Natural killer cell (primary cell): ENCODE results near the gene KAZN. TPM values are rescaled to one million over a fixed set of nuclear protein-coding genes. Genes with fewer than 3 reads are reported as not detected.

ENCODE experiments used
- ATAC-seq, 3 donors: fragments of 150-1000 bp in 2 of 3; fragments of 200-7000 bp in 1 of 3; cut with Tn5 transposase; 1 replicate in 1 of 3; 2 replicates in 2 of 3; pipeline ENCODE4 v1.10.0; 2021; ENCODE audit warnings: mild to moderate bottlenecking in 2 of 3, moderate library complexity in 2 of 3
- DNase-seq, 2 donors: peaks; one replicate each; pipeline versions ENCODE4 v3.0.0 to v3.0.0-alpha.2; 2013 to 2021; ENCODE audit warnings: mixed read lengths in 1 of 2
- H3K27ac ChIP-seq: one replicate; pipeline ENCODE4 v1.5.1; 2013; ENCODE audit warnings: mild to moderate bottlenecking, low read length
- H3K27me3 ChIP-seq: one replicate; pipeline ENCODE4 v1.6.1; 2013; ENCODE audit warnings: low read length; ENCODE audit not compliant: control insufficient read depth, insufficient read depth
- H3K36me3 ChIP-seq: one replicate; pipeline ENCODE4 v1.6.1; 2013; ENCODE audit warnings: low read length; ENCODE audit not compliant: control insufficient read depth, insufficient read depth
- H3K4me1 ChIP-seq: one replicate; pipeline ENCODE4 v1.6.1; 2013; ENCODE audit warnings: low read length; ENCODE audit not compliant: control insufficient read depth, insufficient read depth
- H3K4me3 ChIP-seq: one replicate; pipeline ENCODE4 v1.5.1; 2013; ENCODE audit warnings: low read length
- H3K9me3 ChIP-seq: one replicate; pipeline ENCODE4 v1.6.1; 2013; ENCODE audit warnings: low read length; ENCODE audit not compliant: control insufficient read depth, insufficient read depth
- H3K27ac Mint-ChIP-seq, 2 donors: one replicate each; pipeline ENCODE4 v1.8.0; 2022; ENCODE audit warnings: mild to moderate bottlenecking in 2 of 2, mixed read lengths in 2 of 2, moderate library complexity in 1 of 2
- H3K27me3 Mint-ChIP-seq, 2 donors: one replicate each; pipeline ENCODE4 v1.8.0; 2022; ENCODE audit warnings: low read depth in 2 of 2, mixed read lengths in 2 of 2
- H3K36me3 Mint-ChIP-seq: one replicate; pipeline ENCODE4 v1.8.0; 2022; ENCODE audit warnings: mixed read lengths
- H3K4me1 Mint-ChIP-seq, 2 donors: one replicate each; pipeline ENCODE4 v1.8.0; 2022; ENCODE audit warnings: mixed read lengths in 2 of 2
- H3K4me3 Mint-ChIP-seq: one replicate; pipeline ENCODE4 v1.8.0; 2022; ENCODE audit warnings: mild to moderate bottlenecking, moderate library complexity, mixed read lengths
- H3K9me3 Mint-ChIP-seq, 2 donors: one replicate each; pipeline ENCODE4 v1.8.0; 2022; ENCODE audit warnings: mixed read lengths in 2 of 2
- CTCF ChIP-seq: fragments of 200-600 bp; IDR thresholded peaks from one replicate; pipeline ENCODE4 v1.8.0; 2022; ENCODE audit warnings: antibody characterized with exemption
- WGBS: methylation state at CpG from one replicate; pipeline ENCODE4 v1.1.7; 2013; ENCODE audit warnings: missing lambda C conversion rate; ENCODE audit not compliant: insufficient coverage; 5-methylcytosine and 5-hydroxymethylcytosine counted together
- intact Hi-C: fragments of 100-400 bp; cut with micrococcal nuclease; formaldehyde crosslinking; loops from one replicate; pipeline ENCODE4 v1.14.2; 2022
- total RNA-seq, 4 donors: library from RNA; stranded (reverse); fragments of 120-200 nt in 1 of 4; gene quantifications; one replicate each; pipeline versions ENCODE4 v1.2.3 to v1.2.4, GENCODE V29; 2013 to 2022

KAZN gene
- total RNA-seq, 3 donors from 2014 or later (not counting 1 experiment from before 2014, with no cell fraction given) = 1.2 to 2.0 (median 1.7) TPM

- Mint-ChIP-seq H3K36me3 (peaks cover 1% of the 10 kb centered on the region), H3K4me1 (no peaks in the 10 kb centered on the region), H3K27ac (no peak overlapping the region), H3K27me3 (peaks cover 0 to 4% of the 10 kb centered on the region in 2 donors), H3K4me3 (no peak overlapping the region), H3K9me3 (peaks cover 0 to under 1% of the 10 kb centered on the region in 2 donors)
- WGBS = 81% methylated on average over 7 of the region's 10 CpGs
- Histone ChIP-seq H3K4me1 (no peaks in the 10 kb centered on the region), H3K4me3 (no peak overlapping the region), H3K27ac (no peak overlapping the region), H3K27me3 (no peaks in the 10 kb centered on the region), H3K36me3 (no peaks in the 10 kb centered on the region), H3K9me3 (peaks cover 3% of the 10 kb centered on the region)
- intact Hi-C loops = no loop called here
- no peak for TF ChIP-seq CTCF
- no peak for ATAC-seq
- DNase-seq = no peak
Measured at GRCh38 chr1:14836426-14837140, 238.1 kb downstream of the KAZN start.

- TF ChIP-seq CTCF = no peak
- WGBS = 91% methylated on average over 6 of the region's 7 CpGs
- Mint-ChIP-seq H3K4me1 (no peaks in the 10 kb centered on the region), H3K9me3 (peaks cover 6 to 13% of the 10 kb centered on the region in 2 donors), H3K27ac (no peak overlapping the region), H3K27me3 (peaks cover 0 to 10% of the 10 kb centered on the region in 2 donors), H3K4me3 (no peak overlapping the region), H3K36me3 (peaks cover 9% of the 10 kb centered on the region)
- Histone ChIP-seq H3K36me3 (no peaks in the 10 kb centered on the region), H3K27me3 (no peaks in the 10 kb centered on the region), H3K9me3 (peaks cover 11% of the 10 kb centered on the region), H3K27ac (no peak overlapping the region), H3K4me3 (no peak overlapping the region), H3K4me1 (no peaks in the 10 kb centered on the region)
- ATAC-seq = no peak
- no peak for DNase-seq
- intact Hi-C loops = no loop called here
Measured at GRCh38 chr1:14840374-14840773, 241.9 kb downstream of the KAZN start.

GRCh38 chr1:14841456-14841855 lies 243.0 kb downstream of the KAZN start:
- no peak overlapping the region for H3K27ac ChIP-seq
- no peak overlapping the region for H3K27ac Mint-ChIP-seq
- DNase-seq (no peak), ATAC-seq (no peak)
- peaks cover 6 to 15% of the 10 kb centered on the region in 2 donors for H3K9me3 Mint-ChIP-seq
- peaks cover 0 to 10% of the 10 kb centered on the region in 2 donors for H3K27me3 Mint-ChIP-seq
- no peaks in the 10 kb centered on the region for H3K36me3 ChIP-seq
- intact Hi-C loops = no loop called here
- no peaks in the 10 kb centered on the region for H3K4me1 Mint-ChIP-seq
- no peak for TF ChIP-seq CTCF
- H3K4me1 ChIP-seq = no peaks in the 10 kb centered on the region
- H3K9me3 ChIP-seq = peaks cover 11% of the 10 kb centered on the region
- no peak overlapping the region for H3K4me3 ChIP-seq
- WGBS = 91% methylated on average over 2 of the region's 2 CpGs
- H3K27me3 ChIP-seq = no peaks in the 10 kb centered on the region
- no peak overlapping the region for H3K4me3 Mint-ChIP-seq
- H3K36me3 Mint-ChIP-seq = peaks cover 9% of the 10 kb centered on the region

- no peak overlapping the region for H3K4me3 Mint-ChIP-seq
- intact Hi-C loops = no loop called here
- DNase-seq = no peak
- Histone ChIP-seq H3K36me3 (no peaks in the 10 kb centered on the region), H3K4me3 (no peak overlapping the region), H3K27me3 (no peaks in the 10 kb centered on the region), H3K9me3 (peaks cover 11% of the 10 kb centered on the region), H3K4me1 (no peaks in the 10 kb centered on the region), H3K27ac (no peak overlapping the region)
- no peak overlapping the region for H3K27ac Mint-ChIP-seq
- peaks cover 0 to 10% of the 10 kb centered on the region in 2 donors for H3K27me3 Mint-ChIP-seq
- H3K9me3 Mint-ChIP-seq = peaks cover 6 to 15% of the 10 kb centered on the region in 2 donors
- no peak for TF ChIP-seq CTCF
- H3K36me3 Mint-ChIP-seq = peaks cover 9% of the 10 kb centered on the region
- no peak for ATAC-seq
- H3K4me1 Mint-ChIP-seq = no peaks in the 10 kb centered on the region
Measured at GRCh38 chr1:14841951-14842350, 243.5 kb downstream of the KAZN start.
